Small intestine (tissue), 16 donors: ENCODE data around the gene ZXDC. TPM values are rescaled to one million over a fixed set of nuclear protein-coding genes. Genes with fewer than 3 reads are reported as not detected.

Source experiments
- DNase-seq, 2 donors: peaks; one replicate each; pipeline versions ENCODE4 v3.0.0 to v3.0.0-alpha.2; 2013
- FAIRE-seq: peaks from 2 replicates; lab custom pipeline; 2012; peaks lifted over from hg19 to GRCh38; lab: Jason Lieb, UNC
- H3K27ac ChIP-seq, 3 donors: one replicate each; pipeline ENCODE4 v1.5.1; 2013; ENCODE audit warnings: low read length in 2 of 3, mild to moderate bottlenecking in 2 of 3, control low read depth in 1 of 3, inconsistent platforms in 1 of 3, low read depth in 1 of 3, moderate library complexity in 1 of 3
- H3K27me3 ChIP-seq, 3 donors: one replicate each; pipeline ENCODE4 v1.6.1; 2013; ENCODE audit warnings: low read length in 3 of 3, inconsistent platforms in 1 of 3; ENCODE audit not compliant: control insufficient read depth in 3 of 3, insufficient read depth in 3 of 3
- H3K36me3 ChIP-seq, 3 donors: one replicate each; pipeline ENCODE4 v1.6.1; 2013; ENCODE audit warnings: low read length in 3 of 3, inconsistent platforms in 1 of 3, low read depth in 1 of 3, mild to moderate bottlenecking in 1 of 3, moderate library complexity in 1 of 3; ENCODE audit not compliant: control insufficient read depth in 3 of 3, insufficient read depth in 2 of 3
- H3K4me1 ChIP-seq, 3 donors: one replicate each; pipeline ENCODE4 v1.6.1; 2013; ENCODE audit warnings: low read length in 2 of 3, inconsistent platforms in 1 of 3, low read depth in 1 of 3, mild to moderate bottlenecking in 1 of 3, moderate library complexity in 1 of 3; ENCODE audit not compliant: control insufficient read depth in 3 of 3, insufficient read depth in 2 of 3
- H3K4me3 ChIP-seq, 3 donors: one replicate each; pipeline ENCODE4 v1.5.1; 2013; ENCODE audit warnings: low read length in 3 of 3, control low read depth in 1 of 3, inconsistent platforms in 1 of 3, low read depth in 1 of 3, mild to moderate bottlenecking in 1 of 3, moderate library complexity in 1 of 3
- H3K9me3 ChIP-seq, 2 donors: one replicate each; pipeline ENCODE4 v1.6.1; 2013; ENCODE audit warnings: low read depth in 1 of 2, low read length in 1 of 2; ENCODE audit not compliant: control insufficient read depth in 2 of 2, insufficient read depth in 1 of 2
- WGBS, 3 donors: extraction: QIAGEN DNeasy Blood & Tissue Kit; methylation state at CpG; one replicate each; pipeline ENCODE4 v1.1.7; 2013; 5-methylcytosine and 5-hydroxymethylcytosine counted together
- long read RNA-seq, 10 donors: transcript quantifications; one replicate each; lab custom pipeline, GENCODE V29; 2026
- polyA plus RNA-seq, 4 donors: library from polyadenylated mRNA; stranded (reverse) in 3 of 4; unstranded in 1 of 4; fragments of 200-250 nt in 3 of 4; fragments of 120-200 nt in 1 of 4; gene quantifications; one replicate each; pipeline versions ENCODE4 v1.2.1 to v1.2.3, GENCODE V29; 2013
- donor health status: healthy with polysubstance abuse.
- donor health status: control.
- donor health status: control.
- donor health status: Bipolar disorder and iron deficiency.
- donor health status: healthy.

Gene ZXDC
- polyA plus RNA-seq = 10 to 100 TPM in 3 of 4 donors, 1 to 10 TPM in 1; 10.0 to 35.9 (median 13.3) TPM
- long read RNA-seq, donor 1 = 0 reads
- long read RNA-seq, donor 2, partial matches to known transcripts = 0 of 4 reads
- long read RNA-seq, donor 2, other reads (novel, unspliced or antisense) = 0 of 4 reads
- long read RNA-seq, donor 3, transcript ZXDC-201 (6 exons, 2,579 nt) = major isoform, 8 of 24 reads
- long read RNA-seq, donor 3, partial matches to known transcripts = 15 of 24 reads
- long read RNA-seq, donor 3, other reads (novel, unspliced or antisense) = 0 of 24 reads
- long read RNA-seq, donor 4 = 0 reads
- long read RNA-seq, donor 5, partial matches to known transcripts = 0 of 1 reads
- long read RNA-seq, donor 5, other reads (novel, unspliced or antisense) = 0 of 1 reads
- long read RNA-seq, donor 6, transcript ZXDC-201 (6 exons, 2,579 nt) = major isoform, 6 of 6 reads
- long read RNA-seq, donor 6, partial matches to known transcripts = 0 of 6 reads
- long read RNA-seq, donor 6, other reads (novel, unspliced or antisense) = 0 of 6 reads
- long read RNA-seq, donor 7 = 0 reads
- long read RNA-seq, donor 8, partial matches to known transcripts = 0 of 1 reads
- long read RNA-seq, donor 8, other reads (novel, unspliced or antisense) = 0 of 1 reads
- long read RNA-seq, donor 9, partial matches to known transcripts = 0 of 2 reads
- long read RNA-seq, donor 9, other reads (novel, unspliced or antisense) = 0 of 2 reads
- long read RNA-seq, donor 10, full-length matches to known transcripts = 8 of 8 reads
- long read RNA-seq, donor 10, partial matches to known transcripts = 0 of 8 reads
- long read RNA-seq, donor 10, other reads (novel, unspliced or antisense) = 0 of 8 reads

GRCh38 chr3:126475413-126476114 lies at the start of gene ZXDC:
ZXDC (minus strand) TSS chr3:126475891; CDS start chr3:126475865, 26 bp downstream.
- Histone ChIP-seq H3K27ac (peak within 1 kb of the TSS; percentile 93 to 94 (median 94)), H3K4me1 (peaks cover 9 to 31% (median 18%) of the 10 kb centered on the region in 3 donors), H3K27me3 (no peaks in the 10 kb centered on the region), H3K9me3 (no peaks in the 10 kb centered on the region), H3K36me3 (peaks cover 0 to 18% (median 2%) of the 10 kb centered on the region in 3 donors), H3K4me3 (peak within 1 kb of the TSS; percentile 86 to 89 (median 88))
- WGBS, 3 donors = 0 to 1% (median 0%) methylated on average over 29 to 112 of the region's 112 CpGs
- FAIRE-seq (no peak), DNase-seq (peak; percentile 95 to 97)

GRCh38 chr3:126525091-126525852 lies 49.6 kb upstream of the ZXDC start:
- WGBS, 3 donors = 71 to 76% (median 72%) methylated on average over 8 to 12 of the region's 12 CpGs

GRCh38 chr3:126524429-126524988 lies 48.8 kb upstream of the ZXDC start:
- Histone ChIP-seq H3K36me3 (peaks cover 0 to 31% (median 0%) of the 10 kb centered on the region in 3 donors), H3K4me1 (peaks cover 0 to 55% (median 0%) of the 10 kb centered on the region in 3 donors), H3K4me3 (peak overlapping the region in 2 of 3 donors; percentile 59 to 70), H3K27me3 (peaks cover 0 to 6% (median 4%) of the 10 kb centered on the region in 3 donors), H3K27ac (peak overlapping the region in 1 of 3 donors; percentile 93), H3K9me3 (no peaks in the 10 kb centered on the region)
- DNase-seq = peak in 1 of 2 donors; percentile 24
- 7 to 8% (median 7%) methylated on average over 31 of the region's 31 CpGs for WGBS, 3 donors
- no peak for FAIRE-seq

More at GRCh38 chr3:126525091-126525852, 49.6 kb upstream of the ZXDC start:
- H3K9me3 ChIP-seq = no peaks in the 10 kb centered on the region
- DNase-seq (peak in 1 of 2 donors; percentile 89), FAIRE-seq (no peak)
- peak overlapping the region in 1 of 3 donors; percentile 93 for H3K27ac ChIP-seq
- peaks cover 0 to 34% (median 0%) of the 10 kb centered on the region in 3 donors for H3K36me3 ChIP-seq
- peaks cover 0 to 63% (median 0%) of the 10 kb centered on the region in 3 donors for H3K4me1 ChIP-seq
- peaks cover 0 to 6% (median 4%) of the 10 kb centered on the region in 3 donors for H3K27me3 ChIP-seq
- H3K4me3 ChIP-seq = peak overlapping the region in 1 of 3 donors; percentile 70

GRCh38 chr3:126523745-126524428 lies 48.2 kb upstream of the ZXDC start, which contains the start of gene CHST13:
CHST13 (plus strand) TSS chr3:126524155; CDS start chr3:126524333, 178 bp downstream.
- Histone ChIP-seq H3K27ac (peak within 1 kb of the TSS in 1 of 3 donors; percentile 93), H3K36me3 (peaks cover 0 to 28% (median 0%) of the 10 kb centered on the region in 3 donors), H3K4me1 (peaks cover 0 to 49% (median 0%) of the 10 kb centered on the region in 3 donors), H3K9me3 (no peaks in the 10 kb centered on the region), H3K27me3 (peaks cover 0 to 6% (median 4%) of the 10 kb centered on the region in 3 donors), H3K4me3 (peak within 1 kb of the TSS in 2 of 3 donors; percentile 59 to 70)
- FAIRE-seq = no peak
- DNase-seq = peak; percentile 80 to 96
- 3 to 6% (median 6%) methylated on average over 31 to 56 of the region's 56 CpGs for WGBS, 3 donors

GRCh38 chr3:126522363-126522788 lies 46.7 kb upstream of the ZXDC start:
- H3K9me3 ChIP-seq = no peaks in the 10 kb centered on the region
- FAIRE-seq (no peak), DNase-seq (peak; percentile 53 to 80)
- H3K36me3 ChIP-seq = peaks cover 0 to 23% (median 0%) of the 10 kb centered on the region in 3 donors
- 0 to 1% (median 0%) methylated on average over 6 of the region's 6 CpGs for WGBS, 3 donors
- H3K27me3 ChIP-seq = peaks cover 0 to 6% (median 4%) of the 10 kb centered on the region in 3 donors
- no peak overlapping the region for H3K4me3 ChIP-seq
- peaks cover 0 to 40% (median 0%) of the 10 kb centered on the region in 3 donors for H3K4me1 ChIP-seq
- H3K27ac ChIP-seq = peak overlapping the region in 1 of 3 donors; percentile 93

GRCh38 chr3:126521122-126521891 lies 45.6 kb upstream of the ZXDC start:
- WGBS, 3 donors = 75 to 78% (median 76%) methylated on average over 11 of the region's 11 CpGs
- no peak for FAIRE-seq
- Histone ChIP-seq H3K4me1 (peaks cover 0 to 30% (median 0%) of the 10 kb centered on the region in 3 donors), H3K27me3 (peaks cover 0 to 6% (median 4%) of the 10 kb centered on the region in 3 donors), H3K4me3 (no peak overlapping the region), H3K36me3 (peaks cover 0 to 12% (median 0%) of the 10 kb centered on the region in 3 donors), H3K9me3 (no peaks in the 10 kb centered on the region), H3K27ac (no peak overlapping the region)
- no peak for DNase-seq
